NT2/D1 (cell line): ENCODE measurements around the gene PRIMA1.

ENCODE experiments used
- YY1 ChIP-seq: IDR thresholded peaks from 2 replicates; pipeline ENCODE4 v1.6.1; 2011; ENCODE audit not compliant: insufficient read length, insufficient read depth
- ZNF274 ChIP-seq: IDR thresholded peaks from 2 replicates; pipeline ENCODE4 v1.6.1; 2011; ENCODE audit warnings: mild to moderate bottlenecking, low read depth, low read length

DNA sequence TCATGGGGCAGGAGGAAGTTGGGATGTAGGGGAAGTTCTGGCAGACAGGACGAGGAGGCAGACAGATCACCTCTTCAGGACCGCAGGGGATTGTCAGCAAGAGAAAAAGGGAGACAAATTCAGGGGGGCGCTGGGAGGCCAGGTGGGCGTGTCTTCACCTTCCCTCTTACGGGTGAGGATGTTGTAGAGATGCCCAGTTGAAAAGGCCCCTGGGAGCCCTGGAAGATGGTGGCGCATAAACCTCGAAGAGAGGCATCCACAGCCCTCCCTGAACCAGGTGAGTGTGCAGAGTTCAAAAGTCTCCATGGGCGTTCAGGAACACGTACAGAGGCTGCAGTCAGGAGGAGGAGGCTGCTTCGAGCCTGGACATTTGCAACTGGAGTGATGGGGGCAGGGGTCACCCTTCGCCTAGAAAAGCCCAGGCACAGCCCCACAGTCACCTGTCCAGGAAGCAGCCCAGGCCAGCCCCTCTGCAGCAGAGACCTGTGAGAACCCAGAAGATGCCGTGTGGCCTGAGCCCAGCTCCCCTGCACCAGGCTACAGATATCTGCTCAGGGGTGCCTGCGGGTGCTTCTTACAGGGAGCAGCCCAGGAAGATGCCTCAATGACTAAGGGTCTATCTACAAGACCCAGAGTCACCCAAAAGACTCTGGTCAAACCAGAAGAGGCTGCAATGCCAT lies 74.4 kb downstream of the PRIMA1 start:
- TF ChIP-seq YY1 (no peak), ZNF274 (no peak)
